GM19238 (cell line): ENCODE results near the gene FAM20C.

Source experiments
- DNase-seq: peaks from one replicate; pipeline ENCODE4 v3.0.0; 2011; ENCODE audit warnings: low spot score; ENCODE audit not compliant: insufficient read length

The FAM20C gene

DNA sequence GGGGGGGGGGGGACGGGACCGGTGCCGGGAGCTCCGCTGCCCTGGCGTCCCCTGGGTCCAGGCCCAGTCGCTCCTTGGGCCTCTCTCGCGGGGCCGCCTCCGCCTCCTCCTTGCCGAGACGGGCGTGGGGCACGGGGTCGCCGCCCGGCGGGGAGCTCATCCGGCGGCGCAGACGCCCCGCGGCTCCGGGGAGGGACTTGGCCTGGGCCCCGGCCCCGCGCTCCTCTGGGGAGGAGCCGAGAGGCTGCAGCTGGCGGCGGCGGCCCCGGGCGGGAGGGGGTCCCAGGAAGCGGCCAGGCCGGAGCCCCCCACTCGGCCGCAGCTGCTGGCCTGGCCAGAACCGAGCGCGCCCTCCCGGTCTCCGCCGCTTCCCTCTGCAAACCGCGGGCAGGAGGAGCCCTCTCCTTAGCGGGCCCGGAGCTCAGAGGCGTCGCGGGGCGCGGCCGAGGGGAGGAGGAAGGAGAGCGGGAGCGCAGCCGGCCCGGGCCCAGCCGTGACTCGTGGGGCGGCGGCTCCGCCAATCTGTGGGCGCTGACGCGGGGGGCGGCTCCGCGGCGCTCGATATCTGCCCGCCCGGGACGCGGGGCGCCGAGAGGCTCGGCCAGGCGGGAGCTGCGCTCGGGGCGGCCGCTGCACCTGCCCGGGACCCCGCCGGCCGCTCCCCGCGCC lies at the start of gene FAM20C:
Gene FAM20C, plus strand, starts transcription at position 591 of the 669 bp plus-strand sequence. CDS start 629 bp downstream, outside the sequence.
- DNase-seq: no peak

DNA sequence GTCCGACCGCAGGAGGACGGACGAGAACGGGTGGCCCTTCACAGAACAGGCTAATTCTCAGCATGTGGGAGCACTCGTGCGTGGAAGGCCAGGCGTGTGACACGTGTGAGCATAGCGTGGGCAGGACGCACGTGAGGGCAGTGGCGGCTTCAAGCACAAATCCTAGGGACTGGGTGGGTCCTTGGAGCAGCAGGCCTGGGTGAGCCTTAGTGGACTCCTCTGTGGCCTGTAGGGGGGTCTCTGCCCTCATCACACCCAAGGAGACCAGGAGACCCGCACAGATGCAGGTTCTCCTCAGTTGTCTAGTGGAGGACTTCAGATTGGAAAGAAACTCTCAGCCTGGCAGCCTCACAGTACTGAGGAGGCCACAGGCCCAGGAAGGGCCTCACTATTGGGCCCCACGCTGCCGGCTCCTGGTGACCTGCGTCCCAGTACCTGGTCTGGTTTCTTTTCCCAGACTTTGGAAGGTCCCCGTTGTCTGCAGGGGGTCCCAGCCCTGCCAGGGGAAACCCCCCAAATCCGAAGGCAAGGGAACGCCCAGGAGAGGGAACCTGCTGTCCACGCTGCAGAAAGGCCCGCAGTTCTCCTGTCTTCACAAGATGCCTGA lies 49.1 kb upstream of the FAM20C start:
- DNase-seq: no peak

DNA sequence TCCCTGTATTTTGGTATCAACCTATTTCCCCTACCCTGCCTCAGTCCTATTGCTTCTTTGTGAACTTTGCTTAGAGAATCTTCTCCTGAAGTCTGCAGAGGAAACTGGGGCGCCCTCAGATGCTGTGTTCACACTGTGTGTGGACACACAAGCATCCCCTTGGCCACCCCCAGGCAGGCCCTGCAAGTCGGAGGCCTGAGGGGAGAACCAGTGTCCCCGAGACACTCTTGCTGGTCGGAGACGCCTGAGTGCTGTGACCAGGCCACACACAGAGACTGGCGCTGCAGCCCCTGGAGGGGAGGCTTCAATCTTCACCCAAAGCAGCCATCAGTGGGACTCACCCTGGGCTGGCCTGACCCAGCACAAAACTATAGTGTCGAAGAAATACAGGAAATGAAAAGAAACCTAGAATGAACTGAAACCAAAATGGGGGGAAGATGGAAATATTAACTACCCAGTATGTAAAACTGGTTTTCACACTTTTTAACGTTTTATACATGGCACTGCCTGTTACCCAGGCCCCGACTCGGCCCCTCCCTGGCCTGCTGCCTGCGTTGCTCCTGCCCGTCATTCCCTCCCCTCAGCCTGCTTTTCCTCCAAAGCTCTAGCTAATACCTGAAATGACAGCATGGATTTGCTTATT lies 48.4 kb upstream of the FAM20C start:
- DNase-seq: peak; percentile 46

DNA sequence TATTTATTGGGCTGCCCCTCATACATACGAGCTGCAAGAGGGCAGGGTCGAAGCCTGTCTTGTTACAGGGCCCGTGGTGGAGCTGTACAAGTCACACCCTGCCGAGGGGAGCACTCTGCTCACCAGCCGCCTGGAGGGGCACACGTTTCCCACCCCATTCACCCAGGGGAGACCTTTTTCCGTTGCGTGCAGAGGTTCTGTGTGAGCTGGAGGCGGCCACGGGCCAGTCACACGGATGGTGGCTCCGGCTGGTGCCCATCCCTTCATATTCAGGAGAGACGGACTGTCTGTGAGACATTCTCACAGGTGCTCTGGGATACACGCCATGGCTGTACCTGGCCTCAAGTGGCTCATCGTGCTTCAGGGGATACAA lies 47.9 kb upstream of the FAM20C start:
- DNase-seq: no peak

DNA sequence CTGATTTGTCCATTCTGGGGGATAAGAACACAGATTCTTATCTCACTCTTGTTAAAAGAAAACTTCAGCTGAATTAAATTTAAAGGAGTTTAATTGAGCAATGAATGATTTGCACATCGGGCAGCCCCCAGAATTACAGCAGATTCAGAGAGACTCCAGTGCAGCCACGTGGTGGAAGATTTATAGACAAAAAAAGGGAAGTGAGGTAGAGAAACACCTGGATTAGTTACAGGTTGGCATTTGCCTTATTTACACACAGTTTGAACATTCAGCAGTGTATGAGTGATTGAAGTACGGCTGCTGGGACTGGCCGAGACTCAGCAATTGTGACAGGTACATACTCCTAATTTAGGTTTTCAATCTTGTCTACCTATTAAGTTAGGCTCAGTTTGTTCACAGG lies 46.5 kb upstream of the FAM20C start:
- DNase-seq: no peak

DNA sequence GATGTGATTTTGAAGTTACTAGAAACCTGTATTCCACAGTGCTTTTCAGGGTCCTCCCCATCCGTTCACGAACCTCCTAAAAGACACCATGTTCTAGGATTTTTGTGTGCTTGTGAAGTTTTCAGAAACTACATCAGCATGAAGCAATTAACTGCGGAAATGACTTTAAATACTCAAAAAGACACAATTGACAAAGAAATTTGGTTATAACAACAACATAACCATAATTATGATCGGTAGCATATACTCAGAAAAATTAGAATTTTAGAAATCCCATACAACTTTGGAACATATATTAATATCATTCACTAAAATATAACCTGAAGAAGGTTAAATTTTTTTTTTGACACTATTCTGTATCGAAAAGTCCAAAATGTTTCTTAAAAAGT lies 43.8 kb upstream of the FAM20C start:
- DNase-seq: no peak

DNA sequence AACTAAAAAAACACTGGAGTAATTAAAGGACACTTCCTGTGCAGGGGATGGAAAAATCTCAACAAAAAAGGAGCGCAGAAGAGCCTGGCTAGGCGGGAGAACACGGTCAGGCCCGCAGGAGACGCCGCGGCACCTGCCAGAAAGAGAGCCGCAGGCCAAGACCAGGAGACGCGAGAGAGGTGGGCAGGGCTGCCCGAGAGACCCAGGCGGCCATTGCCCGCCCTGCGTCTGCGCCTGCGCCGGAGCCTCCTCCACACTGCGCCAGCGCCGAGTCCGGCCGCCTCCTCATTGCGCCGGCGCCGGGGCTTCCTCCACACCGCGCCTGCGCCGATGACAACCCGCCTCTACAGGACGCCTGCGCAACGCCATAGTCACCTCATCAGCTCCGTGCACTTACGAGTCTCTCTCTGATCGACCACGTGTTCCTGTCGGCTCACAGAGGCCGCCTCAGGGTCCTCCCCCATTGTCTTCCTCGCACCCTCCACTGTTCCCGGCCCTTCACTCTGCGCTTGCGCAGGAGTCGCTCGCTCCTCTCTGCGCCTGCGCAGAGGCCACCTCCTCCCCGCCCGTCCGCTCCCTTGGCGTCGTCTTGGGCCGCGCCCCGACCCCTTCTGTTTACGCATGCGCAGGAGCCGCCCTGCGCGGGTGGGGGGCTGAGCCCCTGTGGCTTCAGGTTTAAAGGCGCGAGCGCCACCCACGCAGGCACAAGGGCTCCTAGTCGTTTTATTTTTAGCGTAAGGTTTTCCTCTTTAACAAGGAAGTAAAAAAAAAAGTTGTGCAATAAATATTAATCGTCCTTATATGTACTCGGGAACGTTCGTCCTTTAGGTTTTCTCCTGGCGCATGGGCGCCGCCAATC lies 43.2 kb upstream of the FAM20C start:
- DNase-seq: peak; percentile 91

DNA sequence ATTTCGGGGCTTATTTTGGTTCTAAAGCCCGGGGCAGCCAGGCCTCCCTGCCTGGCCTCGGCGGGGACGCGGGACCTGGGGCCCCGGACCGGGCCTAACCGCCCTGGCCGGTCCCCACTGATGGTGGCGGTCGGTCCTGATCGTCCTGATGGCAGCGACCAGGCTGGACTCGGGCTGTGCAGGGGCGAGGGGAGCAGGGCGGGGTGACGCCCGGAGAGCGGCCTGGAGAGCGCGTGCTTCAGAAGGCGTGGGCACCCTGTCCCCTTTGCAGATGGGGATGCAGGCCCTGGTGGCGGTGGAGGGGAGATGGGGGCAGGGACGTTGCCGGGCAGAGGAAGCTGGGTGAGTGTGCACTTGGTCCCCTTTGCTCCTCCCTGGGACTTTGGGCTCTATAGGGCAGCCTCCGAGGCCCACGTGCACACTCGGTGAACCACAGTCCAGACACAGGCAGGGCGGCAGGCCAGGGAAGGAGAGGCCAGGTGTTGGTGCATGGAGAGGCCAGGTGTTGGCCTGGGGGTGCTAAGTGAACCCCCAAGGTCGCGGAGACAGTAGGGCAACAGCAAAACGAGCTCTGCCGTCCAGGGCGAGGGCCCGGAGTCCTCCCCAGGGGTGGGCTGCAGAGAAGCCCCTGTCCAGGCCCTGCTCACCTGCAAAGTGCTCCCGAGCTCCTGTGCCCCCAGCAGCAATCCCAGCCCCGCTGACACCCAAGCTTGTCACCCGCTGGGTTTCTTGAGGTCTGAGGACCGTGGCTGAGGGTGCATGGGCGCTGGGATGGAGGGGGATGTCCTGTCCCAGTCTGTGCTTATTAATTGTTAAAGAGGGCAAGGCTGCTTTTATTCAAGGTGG lies 42.4 kb upstream of the FAM20C start:
- DNase-seq: no peak

DNA sequence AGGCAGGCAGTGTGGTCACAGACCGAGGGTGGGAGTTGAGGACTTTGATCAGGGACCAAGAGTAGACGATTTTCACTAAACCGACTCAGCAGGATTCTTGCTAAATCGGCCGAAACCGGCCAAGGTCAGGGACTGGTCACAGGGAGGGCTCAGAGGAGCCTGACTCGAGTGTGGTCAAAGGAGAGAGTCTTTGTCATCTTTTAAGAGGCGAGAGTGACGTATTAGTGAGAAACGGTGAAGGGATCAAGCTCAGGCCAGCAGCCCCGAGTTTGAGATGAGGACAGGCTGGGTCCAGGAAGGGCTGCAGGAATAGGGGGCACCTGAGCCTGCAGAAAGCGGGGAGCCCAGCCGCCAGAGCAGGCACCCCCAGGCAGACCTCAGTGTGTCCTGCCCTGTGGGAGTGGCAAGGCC lies 41.6 kb upstream of the FAM20C start:
- no peak for DNase-seq

DNA sequence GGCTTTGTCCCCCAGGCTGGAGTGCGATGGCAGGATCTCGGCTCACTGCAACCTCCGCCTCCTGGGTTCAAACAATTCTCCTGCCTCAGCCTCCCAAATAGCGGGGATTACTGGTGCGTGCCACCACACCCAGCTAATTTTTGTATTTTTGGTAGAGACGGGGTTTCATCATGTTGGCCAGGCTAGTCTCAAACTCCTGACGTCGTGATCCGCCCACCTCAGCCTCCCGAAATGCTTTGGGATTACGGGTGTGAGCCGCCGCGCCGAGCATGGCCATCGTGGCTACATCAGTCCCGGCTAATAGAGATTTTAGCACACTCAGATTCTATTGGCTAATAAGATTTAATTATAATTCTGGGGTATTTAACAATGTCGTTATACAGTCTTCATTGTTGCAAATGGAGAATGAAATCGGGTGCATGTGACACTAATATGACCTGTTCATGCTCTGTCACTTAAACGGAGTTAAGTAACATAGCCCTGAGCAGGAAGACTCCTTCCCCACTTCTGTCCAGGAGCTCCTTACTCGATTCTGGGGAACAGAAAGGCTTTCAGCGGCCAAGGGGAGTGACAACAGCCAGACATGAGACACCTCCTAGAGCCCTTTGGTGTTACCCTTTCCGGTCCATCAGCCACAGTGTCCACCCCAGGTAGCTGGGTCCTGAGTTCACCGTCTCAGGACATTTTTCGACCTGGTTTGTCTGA lies 40.9 kb upstream of the FAM20C start:
- DNase-seq: no peak

DNA sequence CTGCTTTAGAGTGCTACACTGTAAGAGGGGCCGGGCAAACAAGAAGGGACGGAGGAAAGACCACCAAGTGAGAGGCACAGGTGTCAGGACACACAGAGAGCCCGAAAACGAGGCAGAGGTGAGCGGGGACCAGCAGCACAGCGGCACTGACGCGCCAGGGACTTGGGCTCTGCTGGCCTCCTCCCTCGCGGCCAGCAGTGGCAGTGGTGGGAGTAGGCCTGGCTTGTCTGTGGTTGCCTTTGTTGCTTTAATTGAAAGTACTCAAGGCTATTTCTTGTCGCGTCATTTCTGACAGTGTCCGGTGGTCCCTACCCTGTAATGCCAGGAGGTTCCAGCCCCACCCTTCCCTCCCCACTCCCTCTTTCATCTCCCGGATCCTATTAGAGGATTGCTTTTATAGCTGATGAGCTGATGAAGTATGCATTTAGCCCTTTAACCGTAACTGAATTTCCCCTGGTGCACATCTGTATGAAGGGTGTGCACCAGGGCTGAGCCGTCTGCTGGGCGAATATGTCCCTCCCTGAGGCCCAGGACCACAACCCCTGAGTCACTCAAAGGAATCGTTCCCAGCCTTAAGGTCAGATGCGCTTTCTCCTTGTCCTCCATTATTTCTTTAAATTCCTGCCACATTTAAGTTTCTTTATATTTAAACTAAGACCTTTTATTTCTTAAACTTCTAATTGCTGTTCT lies 39.5 kb upstream of the FAM20C start:
- DNase-seq: no peak

DNA sequence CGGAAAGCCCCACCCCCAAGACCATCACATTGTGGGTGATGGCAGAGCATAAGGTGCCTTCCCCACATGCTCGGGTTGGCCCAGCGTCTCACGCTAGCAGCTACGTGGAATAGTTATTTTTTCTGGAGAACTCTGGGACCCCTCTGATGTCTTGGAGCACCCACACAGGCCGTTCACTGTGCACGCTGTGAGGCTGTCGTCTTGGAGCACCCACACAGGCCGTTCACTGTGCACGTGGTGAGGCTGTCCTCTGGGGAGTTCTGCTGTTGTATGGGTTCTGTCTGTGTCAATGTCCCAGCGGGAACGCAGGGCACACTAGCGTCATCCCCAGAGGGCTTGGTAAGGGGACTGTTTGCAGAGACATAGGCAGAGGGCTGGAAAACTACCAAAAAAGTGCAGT lies 38.8 kb upstream of the FAM20C start:
- no peak for DNase-seq

DNA sequence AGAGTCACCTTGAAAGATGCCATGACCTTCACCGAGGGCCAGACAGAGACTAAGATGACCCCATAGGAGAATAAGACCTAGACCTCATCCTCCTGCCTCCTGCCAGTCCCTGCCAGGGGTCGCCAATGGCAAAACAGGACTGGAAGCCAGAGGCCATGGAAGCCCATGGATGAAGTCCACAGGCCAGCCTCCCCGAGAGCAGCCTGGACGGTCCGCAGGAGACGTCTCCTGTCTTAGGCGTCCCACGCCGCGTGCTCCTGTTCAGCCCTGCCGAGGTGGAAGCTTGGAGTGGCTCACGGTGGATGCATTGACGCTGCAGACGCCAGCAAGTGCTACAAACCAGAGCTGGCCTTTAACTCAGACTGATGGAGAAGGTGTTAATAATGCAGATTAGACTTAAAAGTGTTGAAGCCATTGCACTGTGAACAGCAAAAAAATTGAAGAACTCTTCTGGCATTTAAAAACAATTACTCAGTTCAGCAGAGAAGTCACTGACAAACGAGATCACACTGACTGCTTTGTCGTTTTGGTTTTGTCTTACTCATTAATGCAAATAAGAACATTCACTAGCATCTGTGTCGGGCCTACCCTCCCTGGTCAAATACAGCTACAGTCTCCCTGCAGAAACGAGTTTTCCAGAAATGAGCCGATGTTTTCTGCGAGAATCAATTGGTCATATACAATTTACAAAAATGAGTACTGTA lies 38.1 kb upstream of the FAM20C start:
- no peak for DNase-seq

DNA sequence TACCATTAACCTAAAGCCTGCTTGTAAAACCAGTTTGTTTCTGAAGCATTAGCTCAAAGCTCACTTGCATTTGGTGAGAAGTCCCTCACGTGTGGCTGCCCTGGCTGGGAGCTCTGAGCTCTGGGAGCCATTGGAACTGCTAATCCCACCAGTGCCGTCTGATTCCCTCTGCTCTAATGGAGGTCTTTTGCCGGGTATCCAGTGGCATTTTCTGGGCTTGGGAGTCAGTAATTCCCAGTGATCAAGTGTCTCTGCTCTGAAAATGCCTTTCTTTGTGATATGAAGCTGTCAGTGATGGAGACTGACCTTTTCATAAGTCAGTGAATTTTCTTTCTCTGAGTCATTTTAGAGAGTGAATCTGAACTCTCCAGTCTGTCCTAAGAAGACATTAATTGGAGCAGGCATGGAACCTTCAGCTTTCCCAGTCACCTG lies 36.9 kb upstream of the FAM20C start:
- DNase-seq: no peak

DNA sequence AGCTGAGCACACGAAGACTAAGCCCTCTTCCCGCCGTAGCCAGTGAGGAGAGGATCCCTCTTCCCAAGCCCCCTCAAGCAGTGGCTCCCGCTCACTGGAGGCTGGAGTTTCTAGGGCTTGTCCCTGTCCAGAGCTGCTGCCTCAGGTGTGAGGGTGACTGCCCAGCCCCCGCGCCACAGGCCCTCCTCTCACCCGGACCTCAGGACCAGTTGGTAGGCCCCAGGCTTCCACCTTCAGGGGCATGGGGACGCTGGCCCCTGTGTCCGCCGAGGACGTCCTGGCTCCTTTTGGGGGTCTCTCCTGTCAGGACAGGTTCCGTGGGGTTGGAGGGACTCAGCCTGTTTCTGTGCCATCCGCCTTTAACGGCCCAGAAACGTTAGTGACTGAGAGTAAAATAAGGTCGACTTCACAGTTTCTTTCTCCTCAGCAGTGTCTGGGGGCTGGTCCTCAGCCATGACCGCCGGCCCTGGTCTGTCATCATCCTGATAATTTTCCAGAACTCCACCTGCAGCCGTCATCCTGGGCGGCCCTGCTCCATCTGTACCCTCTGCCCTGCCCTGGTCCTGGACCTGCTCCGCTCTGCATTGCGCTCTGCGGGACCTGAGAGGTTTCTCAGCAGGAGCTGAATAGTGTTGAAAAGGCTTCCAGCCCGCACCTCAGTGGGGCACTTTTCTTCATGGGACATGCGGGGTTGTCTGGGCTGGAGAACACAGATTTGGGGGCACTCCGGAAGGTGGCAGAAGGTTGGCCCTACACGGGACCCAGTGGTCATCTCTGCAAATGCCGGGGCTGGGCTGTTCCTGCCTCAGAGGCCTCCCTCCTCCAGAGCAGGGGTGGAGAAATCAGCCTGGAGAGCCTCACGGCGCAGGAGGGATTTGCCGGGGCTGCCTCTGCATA lies 36.0 kb upstream of the FAM20C start:
- no peak for DNase-seq

DNA sequence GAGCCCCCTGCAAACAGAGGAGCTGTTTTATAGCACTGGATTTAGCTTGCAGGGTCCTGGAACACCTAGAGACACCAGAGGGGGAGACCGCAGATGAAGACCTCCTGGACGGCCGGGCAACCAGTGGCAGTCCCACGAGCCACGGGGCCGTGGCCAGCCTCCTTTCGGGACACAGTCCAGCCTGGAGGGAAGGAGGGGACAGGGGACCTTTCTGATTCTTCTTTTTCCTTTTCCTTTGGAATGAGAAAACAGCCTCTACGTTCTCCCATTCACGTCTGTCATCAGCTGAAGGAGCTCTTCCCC lies 35.4 kb upstream of the FAM20C start:
- no peak for DNase-seq

DNA sequence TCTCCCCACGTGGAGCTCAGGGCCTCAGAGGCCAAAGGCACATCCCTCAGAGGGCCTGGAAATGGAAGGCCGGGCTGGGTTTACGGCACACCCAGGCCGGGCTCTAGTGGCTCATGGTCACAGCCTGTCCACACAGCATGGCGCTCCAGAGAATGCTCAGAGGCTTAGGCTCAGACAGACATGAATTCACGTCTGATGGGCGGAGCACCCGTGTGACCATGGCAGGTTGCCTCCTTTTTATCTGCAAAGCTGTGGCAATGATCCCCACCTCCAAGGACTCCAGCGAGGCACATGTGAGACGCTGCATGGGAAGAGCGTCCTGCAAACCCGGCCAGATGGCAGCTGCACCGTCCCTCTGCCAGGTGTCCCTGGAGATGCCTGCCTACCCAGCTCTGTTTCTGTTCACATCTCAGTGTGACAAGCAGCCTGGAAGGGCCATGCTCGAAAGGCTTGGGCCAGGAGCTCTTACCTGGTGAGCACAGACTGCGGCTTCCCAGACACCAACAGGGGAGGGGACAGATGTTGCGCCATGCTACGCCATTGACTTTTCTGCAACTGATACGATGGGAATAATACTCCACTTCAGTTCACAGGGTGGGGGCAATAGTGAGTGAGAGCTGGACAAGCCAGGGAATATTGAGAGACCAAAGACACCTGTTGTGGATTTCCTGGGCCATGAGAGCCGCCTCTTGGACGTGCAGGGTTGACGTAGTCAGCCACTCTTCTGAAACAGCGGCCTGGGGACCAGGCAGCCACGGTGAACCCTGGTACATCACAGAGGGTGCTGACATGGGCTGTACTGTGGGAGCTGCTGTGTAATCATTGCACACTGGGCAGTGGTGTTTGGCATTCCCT lies 34.4 kb upstream of the FAM20C start:
- DNase-seq: no peak
